KMS-11 (cell line): ENCODE measurements around the gene EXOC6B.

Experiments used
- H2AFZ ChIP-seq: fragments of 200-600 bp; sonication (generic); 2 replicates; pipeline ENCODE4 v1.6.1; 2016; ENCODE audit warnings: antibody characterized with exemption, mixed run types, low read depth
- H3K27ac ChIP-seq: fragments of 200-600 bp; sonication (generic); 2 replicates; pipeline ENCODE4 v1.6.1; 2016; ENCODE audit warnings: mild to moderate bottlenecking, mixed run types
- H3K27me3 ChIP-seq: fragments of 200-600 bp; sonication (generic); 2 replicates; pipeline ENCODE4 v1.6.1; 2017; ENCODE audit warnings: mild to moderate bottlenecking, low read depth, mixed run types, moderate library complexity; ENCODE audit not compliant: insufficient read depth
- H3K36me3 ChIP-seq: fragments of 200-600 bp; sonication (generic); 2 replicates; pipeline ENCODE4 v1.6.1; 2017; ENCODE audit warnings: mild to moderate bottlenecking, mixed run types; ENCODE audit not compliant: insufficient read depth
- H3K4me1 ChIP-seq: fragments of 200-600 bp; sonication (generic); 2 replicates; pipeline ENCODE4 v1.6.1; 2016; ENCODE audit warnings: mild to moderate bottlenecking, low read depth, mixed run types; ENCODE audit not compliant: poor library complexity, severe bottlenecking
- H3K4me2 ChIP-seq: fragments of 200-600 bp; sonication (generic); 2 replicates; pipeline ENCODE4 v1.7.0; 2016; ENCODE audit warnings: mild to moderate bottlenecking, mixed run types
- H3K4me3 ChIP-seq: fragments of 200-600 bp; sonication (generic); IDR thresholded peaks from 2 replicates; pipeline ENCODE4 v1.6.1; 2017; ENCODE audit warnings: low read depth, low read length, mixed read lengths; ENCODE audit not compliant: insufficient read depth
- H3K79me2 ChIP-seq: fragments of 200-600 bp; sonication (generic); 2 replicates; pipeline ENCODE4 v1.6.1; 2016; ENCODE audit warnings: low read depth, mixed run types; ENCODE audit not compliant: insufficient read depth
- H3K9ac ChIP-seq: fragments of 200-600 bp; sonication (generic); 2 replicates; pipeline ENCODE4 v1.6.1; 2016; ENCODE audit warnings: mild to moderate bottlenecking, mixed run types
- H4K20me1 ChIP-seq: fragments of 200-600 bp; sonication (generic); 2 replicates; pipeline ENCODE4 v1.6.1; 2016; ENCODE audit warnings: mild to moderate bottlenecking, mixed run types; ENCODE audit not compliant: insufficient read depth
- CTCF ChIP-seq: fragments of 200-600 bp; sonication (generic); conservative IDR thresholded peaks from 2 replicates; pipeline ENCODE4 v1.6.1; 2017; ENCODE audit warnings: low read depth, mild to moderate bottlenecking, antibody characterized with exemption, low read length, moderate library complexity, mixed read lengths

The EXOC6B gene

GRCh38 chr2:72743481-72743880, 82.4 kb downstream of the EXOC6B start:
- Histone ChIP-seq H3K36me3 (no peaks in the 10 kb centered on the region), H3K4me1 (peaks cover 4% of the 10 kb centered on the region), H2AFZ (no peak overlapping the region), H3K79me2 (no peaks in the 10 kb centered on the region), H3K9ac (no peak overlapping the region), H3K27ac (no peak overlapping the region), H3K4me3 (no peak overlapping the region), H4K20me1 (no peaks in the 10 kb centered on the region), H3K4me2 (no peak overlapping the region), H3K27me3 (no peaks in the 10 kb centered on the region)
- no peak for TF ChIP-seq CTCF

- Histone ChIP-seq H3K27me3 (no peaks in the 10 kb centered on the region), H3K4me1 (no peaks in the 10 kb centered on the region), H3K27ac (no peak overlapping the region), H3K4me3 (no peak overlapping the region), H3K36me3 (no peaks in the 10 kb centered on the region), H3K79me2 (no peaks in the 10 kb centered on the region), H4K20me1 (no peaks in the 10 kb centered on the region), H2AFZ (no peak overlapping the region), H3K4me2 (no peak overlapping the region), H3K9ac (no peak overlapping the region)
- no peak for TF ChIP-seq CTCF
These were observed 87.7 kb downstream of the EXOC6B start for GRCh38 chr2:72738096-72738495.

- no peaks in the 10 kb centered on the region for H3K79me2 ChIP-seq
- no peak overlapping the region for H3K27ac ChIP-seq
- H2AFZ ChIP-seq = no peak overlapping the region
- no peak overlapping the region for H3K4me3 ChIP-seq
- no peak overlapping the region for H3K4me2 ChIP-seq
- H3K27me3 ChIP-seq = no peaks in the 10 kb centered on the region
- no peaks in the 10 kb centered on the region for H4K20me1 ChIP-seq
- no peaks in the 10 kb centered on the region for H3K36me3 ChIP-seq
- H3K4me1 ChIP-seq = no peaks in the 10 kb centered on the region
- no peak for TF ChIP-seq CTCF
- no peak overlapping the region for H3K9ac ChIP-seq
These were observed 91.4 kb downstream of the EXOC6B start for GRCh38 chr2:72734432-72734831.

- H3K36me3 ChIP-seq = no peaks in the 10 kb centered on the region
- no peaks in the 10 kb centered on the region for H3K79me2 ChIP-seq
- H3K4me2 ChIP-seq = no peak overlapping the region
- no peak overlapping the region for H2AFZ ChIP-seq
- no peaks in the 10 kb centered on the region for H3K4me1 ChIP-seq
- no peaks in the 10 kb centered on the region for H4K20me1 ChIP-seq
- H3K9ac ChIP-seq = no peak overlapping the region
- TF ChIP-seq CTCF = no peak
- H3K27me3 ChIP-seq = no peaks in the 10 kb centered on the region
- H3K27ac ChIP-seq = no peak overlapping the region
- H3K4me3 ChIP-seq = no peak overlapping the region
These were observed 94.7 kb downstream of the EXOC6B start for GRCh38 chr2:72731116-72731515.

- Histone ChIP-seq H2AFZ (no peak overlapping the region), H3K9ac (no peak overlapping the region), H3K27me3 (no peaks in the 10 kb centered on the region), H3K4me3 (no peak overlapping the region), H4K20me1 (no peaks in the 10 kb centered on the region), H3K36me3 (no peaks in the 10 kb centered on the region), H3K27ac (no peak overlapping the region), H3K4me1 (no peaks in the 10 kb centered on the region), H3K4me2 (no peak overlapping the region), H3K79me2 (no peaks in the 10 kb centered on the region)
- no peak for TF ChIP-seq CTCF
These were observed 98.5 kb downstream of the EXOC6B start for GRCh38 chr2:72727356-72727755.
